Keratinocyte (primary cell): ENCODE results near the gene NUDT21. TPM values are rescaled to one million over a fixed set of nuclear protein-coding genes. Genes with fewer than 3 reads are reported as not detected.

ENCODE experiments used
- DNase-seq: peaks from one replicate; pipeline ENCODE4 v3.0.0-alpha.2; 2011; ENCODE audit warnings: low read depth, missing footprints, low spot score
- FAIRE-seq: peaks from 2 replicates; lab custom pipeline; 2011; peaks lifted over from hg19 to GRCh38; lab: Jason Lieb, UNC
- H2AFZ ChIP-seq: 2 replicates; pipeline ENCODE4 v1.6.0; 2012; ENCODE audit warnings: low read length, control low read depth, inconsistent platforms; ENCODE audit not compliant: control insufficient read depth
- H3K27ac ChIP-seq: 2 replicates; pipeline ENCODE4 v1.5.1; 2011; ENCODE audit warnings: low read length; ENCODE audit not compliant: control insufficient read depth, insufficient read depth
- H3K27me3 ChIP-seq: 3 replicates; pipeline ENCODE4 v1.6.0; 2011; ENCODE audit warnings: low read length; ENCODE audit not compliant: control insufficient read depth, insufficient read depth; ENCODE audit errors: extremely low read depth
- H3K36me3 ChIP-seq, 2 experiments: 2 replicates in 1 of 2; 3 replicates in 1 of 2; pipeline ENCODE4 v1.5.1; 2011; ENCODE audit warnings: low read length in 2 of 2, mild to moderate bottlenecking in 1 of 2; ENCODE audit not compliant: control insufficient read depth in 2 of 2, insufficient read depth in 2 of 2; ENCODE audit errors: extremely low read depth in 1 of 2
- H3K4me1 ChIP-seq: 3 replicates; pipeline ENCODE4 v1.5.1; 2011; ENCODE audit warnings: low read length; ENCODE audit not compliant: control insufficient read depth, insufficient read depth; ENCODE audit errors: extremely low read depth
- H3K4me2 ChIP-seq: 3 replicates; pipeline ENCODE4 v1.6.0; 2011; ENCODE audit warnings: low read depth, low read length; ENCODE audit not compliant: control insufficient read depth, insufficient read depth; ENCODE audit errors: extremely low read depth
- H3K4me3 ChIP-seq, 3 experiments: fragments of 200-600 bp in 1 of 3; sonication (generic) in 1 of 3; 2 replicates in 2 of 3; 3 replicates in 1 of 3; pipeline ENCODE4 v1.5.1; 2011 to 2016; ENCODE audit warnings: low read length in 3 of 3, mild to moderate bottlenecking in 3 of 3, control low read depth in 2 of 3, inconsistent platforms in 1 of 3, low read depth in 1 of 3, mixed read lengths in 1 of 3, mixed run types in 1 of 3, moderate library complexity in 1 of 3; ENCODE audit not compliant: control insufficient read depth in 2 of 3, insufficient read depth in 2 of 3; ENCODE audit errors: extremely low read depth in 1 of 3
- H3K79me2 ChIP-seq: 2 replicates; pipeline ENCODE4 v1.6.0; 2012; ENCODE audit warnings: low read length; ENCODE audit not compliant: control insufficient read depth, insufficient read depth
- H3K9ac ChIP-seq: 3 replicates; pipeline ENCODE4 v1.6.0; 2011; ENCODE audit warnings: low read length; ENCODE audit not compliant: control insufficient read depth, insufficient read depth; ENCODE audit errors: extremely low read depth
- H3K9me1 ChIP-seq: 3 replicates; pipeline ENCODE4 v1.6.0; 2011; ENCODE audit warnings: low read length; ENCODE audit not compliant: control insufficient read depth, insufficient read depth; ENCODE audit errors: extremely low read depth
- H3K9me3 ChIP-seq: 2 replicates; pipeline ENCODE4 v1.5.1; 2012; ENCODE audit warnings: low read depth, low read length; ENCODE audit not compliant: control insufficient read depth
- H4K20me1 ChIP-seq: 3 replicates; pipeline ENCODE4 v1.6.0; 2011; ENCODE audit warnings: low read length; ENCODE audit not compliant: control insufficient read depth, insufficient read depth; ENCODE audit errors: extremely low read depth
- EZH2 ChIP-seq: IDR thresholded peaks from one replicate; pipeline ENCODE4 v1.6.1; 2012; ENCODE audit warnings: inconsistent platforms, mild to moderate bottlenecking, low read length, moderate library complexity
- dilution Hi-C: fragments of 300-500 bp; cut with MboI; formaldehyde crosslinking; loops from one replicate; pipeline ENCODE4 v1.7.0; 2020; ENCODE audit warnings: low sequenced_read_pairs; ENCODE audit not compliant: extremely low pct_ligation_motif_present
- polyA plus RNA-seq, 5 experiments: library from polyadenylated mRNA; depleted of rRNA in 3 of 5; stranded (reverse) in 3 of 5; stranded (forward) in 1 of 5; unstranded in 1 of 5; fragments of >200 nt; gene quantifications; 1 replicate in 1 of 5; 2 replicates in 3 of 5; 3 replicates in 1 of 5; pipeline versions ENCODE4 v1.2.1 to v1.2.3, GENCODE V29; 2011 to 2012; ENCODE audit warnings: missing spikeins in 2 of 5, low read depth in 1 of 5, low replicate concordance in 1 of 5
- TF ChIP-seq, protein P1 (sequence below), 3 experiments: IDR thresholded peaks in 1 of 3; conservative IDR thresholded peaks in 1 of 3; optimal IDR thresholded peaks in 1 of 3; 2 replicates in 2 of 3; 3 replicates in 1 of 3; pipeline versions ENCODE3 to v1.5.1; 2011; ENCODE audit warnings: low read length in 3 of 3, mild to moderate bottlenecking in 3 of 3, moderate library complexity in 2 of 3, control low read depth in 1 of 3, inconsistent platforms in 1 of 3; ENCODE audit not compliant: insufficient read depth in 2 of 3; ENCODE audit errors: extremely low read depth in 1 of 3

NUDT21 gene
- polyA plus RNA-seq, 1 donor (not counting 4 experiments of a cell fraction or from before 2014, with no cell fraction given) = 98.2 TPM

DNA sequence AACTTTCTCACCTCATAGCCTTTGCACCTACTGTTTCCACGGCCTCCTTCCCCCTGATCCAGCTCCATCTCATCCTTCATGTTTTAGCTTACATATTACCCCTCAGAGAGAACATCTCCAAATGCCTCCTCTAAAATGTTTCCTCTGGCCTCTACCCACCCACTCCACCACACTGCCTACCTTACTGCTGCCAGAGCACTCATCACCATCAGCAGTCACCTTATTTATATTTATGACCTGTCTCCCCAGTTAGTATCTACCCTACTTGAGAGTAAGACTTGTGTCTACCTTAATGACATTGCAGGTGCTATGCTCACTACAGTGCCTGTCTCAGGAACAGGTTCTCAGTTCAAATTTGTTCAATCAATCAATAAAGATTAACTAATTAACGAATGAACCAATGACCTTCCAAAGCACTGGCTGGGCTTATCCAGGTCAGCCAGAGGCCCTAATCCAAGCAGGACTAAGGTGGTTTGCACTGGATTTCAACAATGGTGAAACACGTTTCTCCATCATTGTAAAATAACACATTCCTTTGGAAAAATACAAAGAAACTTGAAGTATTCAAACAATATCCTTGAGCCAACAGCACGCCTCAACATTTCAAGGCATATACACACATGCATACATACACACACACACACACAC, 66.9 kb downstream of the NUDT21 start:
- no peaks in the 10 kb centered on the region for H3K79me2 ChIP-seq
- H3K36me3 ChIP-seq = peaks cover 6 to 9% of the 10 kb centered on the region in 2 experiments

DNA sequence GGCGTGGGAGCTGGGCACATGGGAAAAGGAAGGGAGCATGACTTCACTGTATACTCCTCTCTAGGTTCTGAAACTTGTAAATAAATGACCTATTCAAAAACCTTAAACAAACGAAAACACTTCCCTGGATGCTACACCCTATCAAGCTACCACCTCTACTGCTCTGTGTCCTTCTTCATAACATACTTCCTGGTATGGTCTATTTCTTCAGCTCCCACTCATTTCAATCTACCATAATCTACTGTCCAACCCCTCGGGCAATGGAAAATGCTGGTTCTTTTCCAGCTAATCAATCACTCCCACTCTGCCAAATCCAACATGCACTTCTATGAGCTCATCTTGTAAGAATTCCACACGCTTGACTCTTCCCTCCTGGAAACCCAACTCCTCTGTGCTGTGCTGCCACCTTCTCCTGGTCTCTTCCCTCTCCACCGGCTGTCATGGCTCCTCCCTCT, 68.2 kb downstream of the NUDT21 start:
- no peak overlapping the region for H3K4me3 ChIP-seq
- H3K36me3 ChIP-seq = peaks cover 7 to 9% of the 10 kb centered on the region in 2 experiments
- TF ChIP-seq, protein P1, sequence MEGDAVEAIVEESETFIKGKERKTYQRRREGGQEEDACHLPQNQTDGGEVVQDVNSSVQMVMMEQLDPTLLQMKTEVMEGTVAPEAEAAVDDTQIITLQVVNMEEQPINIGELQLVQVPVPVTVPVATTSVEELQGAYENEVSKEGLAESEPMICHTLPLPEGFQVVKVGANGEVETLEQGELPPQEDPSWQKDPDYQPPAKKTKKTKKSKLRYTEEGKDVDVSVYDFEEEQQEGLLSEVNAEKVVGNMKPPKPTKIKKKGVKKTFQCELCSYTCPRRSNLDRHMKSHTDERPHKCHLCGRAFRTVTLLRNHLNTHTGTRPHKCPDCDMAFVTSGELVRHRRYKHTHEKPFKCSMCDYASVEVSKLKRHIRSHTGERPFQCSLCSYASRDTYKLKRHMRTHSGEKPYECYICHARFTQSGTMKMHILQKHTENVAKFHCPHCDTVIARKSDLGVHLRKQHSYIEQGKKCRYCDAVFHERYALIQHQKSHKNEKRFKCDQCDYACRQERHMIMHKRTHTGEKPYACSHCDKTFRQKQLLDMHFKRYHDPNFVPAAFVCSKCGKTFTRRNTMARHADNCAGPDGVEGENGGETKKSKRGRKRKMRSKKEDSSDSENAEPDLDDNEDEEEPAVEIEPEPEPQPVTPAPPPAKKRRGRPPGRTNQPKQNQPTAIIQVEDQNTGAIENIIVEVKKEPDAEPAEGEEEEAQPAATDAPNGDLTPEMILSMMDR (optimal IDR thresholded peaks at IDR 0.05 in 1 of 3, IDR thresholded peaks at IDR 0.05 in 1 of 3, conservative IDR thresholded peaks at IDR 0.05 in 1 of 3; ENCODE audit: extremely low read depth in 1 of 3, insufficient read depth in 2 of 3, low read length in 3 of 3) = peak in 1 of 3 experiments; percentile 5
- TF ChIP-seq EZH2 = no peak
- no peaks in the 10 kb centered on the region for H4K20me1 ChIP-seq
- H2AFZ ChIP-seq = no peak overlapping the region
- H3K79me2 ChIP-seq = no peaks in the 10 kb centered on the region
- peak; percentile 77 for DNase-seq
- H3K27ac ChIP-seq = no peak overlapping the region
- H3K9ac ChIP-seq = no peak overlapping the region
- H3K4me1 ChIP-seq = peaks cover 10% of the 10 kb centered on the region
- H3K4me2 ChIP-seq = no peak overlapping the region
- peaks cover 3% of the 10 kb centered on the region for H3K9me3 ChIP-seq
- FAIRE-seq = peak; percentile 90
- no peaks in the 10 kb centered on the region for H3K27me3 ChIP-seq
- dilution Hi-C loops = no loop called here
- H3K9me1 ChIP-seq = no peaks in the 10 kb centered on the region

More for the DNA sequence above, 66.9 kb downstream of the NUDT21 start:
- TF ChIP-seq EZH2 = no peak
- TF ChIP-seq, protein P1 (optimal IDR thresholded peaks at IDR 0.05 in 1 of 3, IDR thresholded peaks at IDR 0.05 in 1 of 3, conservative IDR thresholded peaks at IDR 0.05 in 1 of 3; ENCODE audit: extremely low read depth in 1 of 3, insufficient read depth in 2 of 3, low read length in 3 of 3) = no peak
- no peak overlapping the region for H3K4me2 ChIP-seq
- H4K20me1 ChIP-seq = no peaks in the 10 kb centered on the region
- dilution Hi-C loops = no loop called here
- FAIRE-seq (no peak), DNase-seq (no peak)
- H3K9me3 ChIP-seq = peaks cover 3% of the 10 kb centered on the region
- H3K4me3 ChIP-seq = no peak overlapping the region
- H2AFZ ChIP-seq = no peak overlapping the region
- no peaks in the 10 kb centered on the region for H3K9me1 ChIP-seq
- H3K4me1 ChIP-seq = peaks cover 10% of the 10 kb centered on the region
- H3K9ac ChIP-seq = no peak overlapping the region
- no peaks in the 10 kb centered on the region for H3K27me3 ChIP-seq
- H3K27ac ChIP-seq = no peak overlapping the region
